ENCODE data around the gene TMA7B.

TMA7B gene

DNA sequence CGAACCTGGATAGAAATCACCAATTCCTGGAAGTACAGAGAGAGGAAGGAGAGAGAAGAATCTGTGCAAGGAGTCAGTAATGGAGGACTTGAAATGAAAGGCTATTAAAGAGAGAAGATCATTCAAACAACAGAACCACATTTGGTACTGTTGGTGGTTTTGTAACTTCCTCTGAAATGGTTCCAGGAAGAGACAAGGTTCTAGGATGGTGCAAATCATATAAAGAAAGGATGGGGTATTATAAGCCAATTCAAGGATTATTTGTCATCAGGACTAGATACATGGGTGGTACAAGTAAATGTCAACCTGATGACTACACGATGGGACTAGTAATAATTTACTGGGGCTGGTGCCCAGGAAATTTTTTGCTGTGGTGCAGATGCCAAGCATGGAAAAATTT is 28.9 kb upstream of the TMA7B start:
- no peak for DNase-seq
- in situ Hi-C loops (cut with HindIII; ENCODE audit: low pct_ligation_motif_present, low pct_unique_long_range_greater_than_20kb, low sequenced_read_pairs), result no loop called here

DNA sequence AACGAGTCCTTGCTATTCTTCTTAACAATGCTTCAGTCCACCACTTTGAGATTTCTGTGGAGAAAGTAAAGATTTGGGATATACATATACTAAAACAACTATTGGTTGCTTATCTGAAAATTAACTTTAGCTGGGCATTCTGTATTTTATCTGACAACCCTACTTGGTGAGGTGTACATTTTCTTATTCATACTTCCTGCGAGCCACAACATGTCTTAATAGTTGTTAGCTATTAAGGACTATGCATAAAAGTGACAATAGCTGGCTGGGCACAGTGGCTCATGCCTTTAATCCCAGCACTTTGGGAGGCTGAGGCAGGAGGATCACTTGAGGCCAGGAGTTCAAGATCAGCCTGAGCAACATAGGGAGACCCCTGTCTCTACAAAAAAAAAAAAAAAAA is 28.0 kb upstream of the TMA7B start:
- in situ Hi-C loops (cut with HindIII; ENCODE audit: low pct_ligation_motif_present, low pct_unique_long_range_greater_than_20kb, low sequenced_read_pairs), result no loop called here
- DNase-seq, result no peak

DNA sequence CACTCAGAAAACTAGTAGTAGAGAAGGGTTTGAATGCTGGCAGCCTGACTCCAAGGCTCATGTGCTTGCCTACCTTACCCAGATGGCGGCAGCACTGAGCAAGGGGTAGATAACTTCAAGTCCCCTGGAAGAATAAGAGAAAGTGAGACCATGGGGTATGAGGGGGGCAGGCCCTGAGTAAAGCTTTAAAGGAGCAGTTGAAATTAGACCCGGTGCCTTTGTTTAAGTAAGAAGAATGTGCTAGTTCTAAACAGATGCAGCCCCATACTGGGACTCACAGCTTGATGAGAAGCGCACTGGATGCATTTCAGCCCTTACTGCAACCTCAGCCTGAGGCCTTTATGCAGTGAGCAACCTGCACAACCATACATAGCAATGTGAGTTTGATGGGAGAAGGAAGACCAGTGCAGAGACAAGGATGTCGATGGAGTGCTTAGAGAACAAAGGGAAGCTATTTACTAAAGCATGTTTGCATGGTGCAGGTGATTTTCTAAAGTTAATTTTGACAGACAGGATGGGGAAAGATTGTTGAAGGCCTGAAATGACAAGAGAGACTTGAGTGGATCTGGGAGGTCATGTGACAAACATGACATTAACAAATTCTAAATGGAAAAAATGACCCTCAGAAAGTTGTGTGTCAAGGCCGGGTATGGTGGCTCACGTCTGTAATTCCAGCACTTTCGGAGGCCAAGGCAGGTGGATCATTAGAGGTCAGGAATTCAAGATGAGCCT is 27.1 kb upstream of the TMA7B start:
- in situ Hi-C loops (cut with HindIII; ENCODE audit: low pct_ligation_motif_present, low pct_unique_long_range_greater_than_20kb, low sequenced_read_pairs), result no loop called here
- DNase-seq, result peak; percentile 37

DNA sequence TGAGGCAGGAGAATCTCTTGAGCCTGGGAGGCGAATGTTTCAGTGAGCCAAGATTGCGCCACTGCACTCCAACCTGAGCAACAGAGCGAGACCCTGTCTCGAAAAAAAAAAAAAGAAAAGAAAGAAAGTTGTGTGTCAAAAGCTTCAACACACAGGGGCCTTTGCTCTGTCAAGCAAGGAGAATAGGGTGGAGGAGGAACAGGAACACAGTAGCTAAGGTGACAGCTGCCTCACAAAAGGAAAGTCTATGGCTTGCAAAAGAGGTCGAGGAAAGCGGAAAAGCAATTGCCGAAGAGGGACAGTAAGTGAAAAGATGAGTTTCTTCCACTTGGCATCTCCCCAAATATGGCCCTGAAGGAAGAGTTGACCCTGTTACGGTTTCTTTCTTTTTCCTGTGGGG is 26.5 kb upstream of the TMA7B start:
- no peak for DNase-seq
- in situ Hi-C loops (cut with HindIII; ENCODE audit: low pct_ligation_motif_present, low pct_unique_long_range_greater_than_20kb, low sequenced_read_pairs), result no loop called here

GRCh38 chr22:39935116-39935515 is 25.1 kb upstream of the TMA7B start:
- DNase-seq, result no peak
- in situ Hi-C loops (cut with HindIII; ENCODE audit: low pct_ligation_motif_present, low pct_unique_long_range_greater_than_20kb, low sequenced_read_pairs), result no loop called here

DNA sequence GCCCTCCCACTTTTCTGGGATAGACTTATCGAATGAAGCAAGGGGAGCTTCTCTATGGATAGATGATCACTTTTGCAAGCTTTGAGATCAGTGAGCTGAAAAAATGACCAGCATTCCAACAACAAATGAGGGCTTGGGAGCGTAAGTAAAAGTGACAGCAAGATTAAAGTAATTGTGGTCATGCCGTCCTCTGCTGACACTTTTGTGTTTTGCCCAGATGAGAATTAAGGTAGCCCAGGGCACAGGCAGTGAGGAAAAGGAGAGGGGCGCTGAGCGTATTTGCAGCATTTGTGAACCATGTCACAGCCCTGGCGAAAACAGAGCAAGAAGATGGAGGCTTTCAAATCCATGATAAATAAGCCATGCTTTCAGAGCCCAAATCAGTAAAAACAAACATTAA is 24.6 kb upstream of the TMA7B start:
- in situ Hi-C loops (cut with HindIII; ENCODE audit: low pct_ligation_motif_present, low pct_unique_long_range_greater_than_20kb, low sequenced_read_pairs), result no loop called here
- DNase-seq, result no peak

GRCh38 chr22:39936523-39937145 is 23.6 kb upstream of the TMA7B start:
- no peak for DNase-seq
- in situ Hi-C loops (cut with HindIII; ENCODE audit: low pct_ligation_motif_present, low pct_unique_long_range_greater_than_20kb, low sequenced_read_pairs), result no loop called here

GRCh38 chr22:39937906-39938305 is 22.3 kb upstream of the TMA7B start:
- DNase-seq, result no peak
- in situ Hi-C loops (cut with HindIII; ENCODE audit: low pct_ligation_motif_present, low pct_unique_long_range_greater_than_20kb, low sequenced_read_pairs), result no loop called here

GRCh38 chr22:39938509-39939111 is 21.6 kb upstream of the TMA7B start:
- in situ Hi-C loops (cut with HindIII; ENCODE audit: low pct_ligation_motif_present, low pct_unique_long_range_greater_than_20kb, low sequenced_read_pairs), result no loop called here
- DNase-seq, result no peak

- in situ Hi-C loops (cut with HindIII; ENCODE audit: low pct_ligation_motif_present, low pct_unique_long_range_greater_than_20kb, low sequenced_read_pairs), result no loop called here
- DNase-seq, result no peak
Observed at GRCh38 chr22:39939830-39940229, 20.4 kb upstream of the TMA7B start.

DNA sequence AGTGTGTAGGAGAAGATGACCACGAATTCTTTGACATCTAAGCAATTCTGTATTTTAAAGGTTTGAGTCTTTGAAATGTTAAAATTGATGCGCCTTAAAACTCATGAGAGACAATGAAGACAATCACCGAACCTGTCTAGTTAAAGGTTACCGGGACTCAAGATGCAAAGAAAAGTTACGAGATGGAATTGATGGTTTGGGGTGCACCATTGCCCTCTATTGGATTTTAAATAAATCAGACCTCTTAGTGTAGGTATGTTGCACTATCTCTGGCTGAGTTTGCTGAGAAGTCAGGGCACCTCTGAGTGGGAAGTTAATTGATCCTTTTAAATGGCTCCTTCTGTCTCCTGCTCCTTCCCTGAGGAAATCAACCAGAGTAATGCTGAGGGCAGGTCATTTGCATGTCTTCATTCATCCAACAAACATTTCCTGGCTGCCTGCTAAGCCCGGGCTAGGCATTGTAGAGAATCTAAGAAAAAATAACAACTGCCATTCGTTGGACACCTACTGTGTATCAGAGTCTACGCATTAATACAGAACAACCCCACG is 19.4 kb upstream of the TMA7B start:
- in situ Hi-C loops (cut with HindIII; ENCODE audit: low pct_ligation_motif_present, low pct_unique_long_range_greater_than_20kb, low sequenced_read_pairs), result no loop called here
- DNase-seq, result no peak

- in situ Hi-C loops (cut with HindIII; ENCODE audit: low pct_ligation_motif_present, low pct_unique_long_range_greater_than_20kb, low sequenced_read_pairs), result no loop called here
- no peak for DNase-seq
Observed at GRCh38 chr22:39941601-39942000, 18.6 kb upstream of the TMA7B start.

DNA sequence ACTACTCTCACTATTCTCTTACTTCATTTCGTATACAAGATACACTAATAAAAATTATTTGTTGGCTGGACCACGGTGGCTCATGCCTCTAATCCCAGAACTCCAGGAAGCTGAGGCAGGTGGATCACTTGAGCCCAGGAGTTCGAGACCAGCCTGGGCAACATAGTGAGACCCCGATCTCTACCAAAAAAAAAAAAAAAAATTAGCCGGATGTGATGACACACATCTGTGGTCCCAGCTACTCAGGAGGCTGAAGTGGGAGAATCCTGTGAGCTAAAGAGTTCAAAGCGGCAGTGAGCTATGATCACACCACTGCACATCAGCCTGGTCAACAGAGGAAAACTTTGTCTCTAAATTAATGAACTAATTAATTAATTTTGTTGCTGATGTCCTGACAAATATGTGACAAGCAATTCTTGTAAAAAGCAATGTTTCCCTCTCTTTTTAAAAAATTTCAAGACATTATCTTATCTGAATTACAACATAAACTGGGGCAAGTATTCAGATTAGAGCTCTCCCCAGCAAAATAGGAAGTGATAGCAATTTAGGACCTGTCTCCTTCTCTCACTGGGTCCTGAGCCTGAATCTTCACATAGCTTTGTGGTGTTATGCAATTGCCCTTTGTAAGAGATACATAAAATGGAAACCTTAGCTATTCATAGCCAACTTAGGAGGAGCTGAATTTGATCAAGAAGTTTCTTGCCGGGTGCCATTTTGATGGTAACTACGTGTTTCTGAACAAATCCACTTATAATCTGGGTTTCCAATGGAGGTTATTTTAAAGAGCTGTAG is 17.6 kb upstream of the TMA7B start:
- DNase-seq, result no peak
- in situ Hi-C loops (cut with HindIII; ENCODE audit: low pct_ligation_motif_present, low pct_unique_long_range_greater_than_20kb, low sequenced_read_pairs), result no loop called here

DNA sequence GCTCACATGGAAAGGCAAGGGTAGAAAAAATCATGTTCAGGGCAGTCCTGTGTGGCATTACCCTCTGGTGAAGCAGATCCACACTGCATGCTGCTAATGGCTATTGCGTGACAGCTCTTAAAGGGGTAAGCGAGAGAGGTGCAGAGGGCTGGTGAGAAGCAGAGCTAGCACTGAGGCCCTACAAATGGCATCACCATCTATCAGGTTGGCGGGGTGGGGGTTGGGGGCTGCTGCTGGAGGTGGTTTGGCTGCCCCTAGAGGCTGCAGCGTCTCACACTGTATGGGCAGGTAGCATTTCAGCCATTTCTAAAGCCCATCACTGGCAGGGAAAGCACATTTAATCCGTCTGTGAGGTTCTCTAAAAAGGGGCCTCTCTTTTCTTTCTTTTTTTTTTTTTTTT is 16.9 kb upstream of the TMA7B start:
- in situ Hi-C loops (cut with HindIII; ENCODE audit: low pct_ligation_motif_present, low pct_unique_long_range_greater_than_20kb, low sequenced_read_pairs), result no loop called here
- no peak for DNase-seq

GRCh38 chr22:39943953-39944872 is 16.0 kb upstream of the TMA7B start:
- in situ Hi-C loops (cut with HindIII; ENCODE audit: low pct_ligation_motif_present, low pct_unique_long_range_greater_than_20kb, low sequenced_read_pairs), result no loop called here
- no peak for DNase-seq

GRCh38 chr22:39946126-39946502 is 14.1 kb upstream of the TMA7B start:
- in situ Hi-C loops (cut with HindIII; ENCODE audit: low pct_ligation_motif_present, low pct_unique_long_range_greater_than_20kb, low sequenced_read_pairs), result no loop called here
- no peak for DNase-seq

- DNase-seq, result no peak
- in situ Hi-C loops (cut with HindIII; ENCODE audit: low pct_ligation_motif_present, low pct_unique_long_range_greater_than_20kb, low sequenced_read_pairs), result no loop called here
Observed at GRCh38 chr22:39946503-39947219, 13.5 kb upstream of the TMA7B start.

Measured in ACHN (cell line).